ELR (cell line): Measurements from ENCODE around the gene RPL31.
"Not testable (repeated sequence)": the region's sequence is repeated elsewhere in the genome, so short reads cannot be mapped to it uniquely, and the experiment has no call there.

Experiments used
- DNase-seq: peaks from one replicate; pipeline ENCODE4 v3.0.0-alpha.2; 2015; ENCODE audit warnings: low read depth

The RPL31 gene

DNA sequence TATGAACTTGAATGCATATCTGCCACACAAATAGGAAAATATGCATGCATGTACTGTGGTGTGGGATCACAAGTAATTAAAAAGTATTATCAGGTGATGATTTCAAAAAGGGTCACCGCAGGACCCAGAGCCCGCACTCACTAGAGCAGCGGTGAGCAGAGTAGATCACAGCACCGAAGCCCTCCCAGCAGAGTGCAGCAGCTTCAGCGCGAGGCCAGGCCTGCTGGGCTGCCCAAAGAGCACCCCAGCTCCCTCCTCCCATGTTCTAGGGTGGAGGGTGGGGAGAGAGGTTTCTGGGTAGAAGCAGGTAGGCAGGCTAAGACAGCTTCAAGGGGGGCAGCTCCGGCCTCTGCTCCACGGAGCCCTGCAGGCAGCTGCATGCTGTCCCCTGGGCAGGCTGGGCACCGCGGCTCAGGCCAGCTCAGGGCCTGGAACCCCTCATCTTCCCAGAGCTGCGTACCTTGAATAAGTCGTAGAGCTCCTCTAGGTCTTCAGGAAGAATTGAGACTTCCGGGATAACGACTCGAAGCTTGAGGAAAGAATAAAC lies 24.9 kb downstream of the RPL31 start:
- no peak for DNase-seq

DNA sequence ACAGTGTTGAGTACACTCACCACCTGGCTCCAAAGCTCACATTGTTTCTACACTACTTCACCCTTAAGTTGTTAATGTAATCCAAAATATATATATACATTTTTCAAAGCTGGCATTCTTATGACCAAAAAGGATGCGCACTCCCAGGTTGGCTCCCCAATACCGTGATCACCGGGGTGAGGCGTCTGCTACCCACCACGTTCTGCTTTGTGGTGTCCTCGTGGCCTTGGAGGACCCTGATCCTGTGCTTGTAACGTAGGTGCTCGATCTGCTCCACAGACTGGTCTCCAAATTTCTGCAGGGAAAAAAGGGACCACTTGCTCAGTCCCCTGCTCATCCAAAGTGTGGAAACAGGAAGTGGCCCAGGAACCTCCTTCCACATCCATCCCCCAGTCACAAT lies 25.8 kb downstream of the RPL31 start:
- no peak for DNase-seq

DNA sequence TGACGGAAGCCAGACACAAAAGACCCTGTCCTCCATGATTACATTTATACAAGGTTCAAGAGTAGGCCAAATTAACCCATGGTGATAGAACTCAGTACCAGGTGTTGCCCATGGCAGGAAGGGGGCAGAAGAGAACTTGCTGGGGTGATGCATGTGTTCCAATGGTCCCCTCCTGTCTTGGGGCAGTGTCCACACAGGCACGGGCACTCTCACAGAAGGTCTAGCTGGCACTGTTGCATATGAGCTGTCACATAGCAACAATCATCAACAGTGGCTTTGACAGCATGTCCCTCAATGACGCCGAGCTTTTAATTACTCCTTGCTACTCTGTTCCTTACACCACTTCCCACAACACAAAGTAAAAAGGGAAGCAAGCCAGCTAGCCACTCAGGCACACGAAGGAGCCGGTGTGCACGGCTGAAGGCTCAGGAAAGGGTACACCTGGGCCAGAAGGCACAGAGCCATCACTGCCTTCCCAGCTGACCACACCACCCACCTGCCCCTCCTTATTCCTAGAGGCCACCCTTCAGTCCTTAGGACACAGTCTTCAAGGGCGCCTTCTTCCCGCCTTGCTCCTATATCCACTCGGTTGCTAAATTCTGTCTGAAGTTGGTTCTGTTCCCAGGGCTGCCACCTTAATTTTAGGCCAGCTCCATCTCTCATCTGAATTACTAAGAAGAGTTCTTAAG lies 28.9 kb downstream of the RPL31 start:
- DNase-seq: no peak

DNA sequence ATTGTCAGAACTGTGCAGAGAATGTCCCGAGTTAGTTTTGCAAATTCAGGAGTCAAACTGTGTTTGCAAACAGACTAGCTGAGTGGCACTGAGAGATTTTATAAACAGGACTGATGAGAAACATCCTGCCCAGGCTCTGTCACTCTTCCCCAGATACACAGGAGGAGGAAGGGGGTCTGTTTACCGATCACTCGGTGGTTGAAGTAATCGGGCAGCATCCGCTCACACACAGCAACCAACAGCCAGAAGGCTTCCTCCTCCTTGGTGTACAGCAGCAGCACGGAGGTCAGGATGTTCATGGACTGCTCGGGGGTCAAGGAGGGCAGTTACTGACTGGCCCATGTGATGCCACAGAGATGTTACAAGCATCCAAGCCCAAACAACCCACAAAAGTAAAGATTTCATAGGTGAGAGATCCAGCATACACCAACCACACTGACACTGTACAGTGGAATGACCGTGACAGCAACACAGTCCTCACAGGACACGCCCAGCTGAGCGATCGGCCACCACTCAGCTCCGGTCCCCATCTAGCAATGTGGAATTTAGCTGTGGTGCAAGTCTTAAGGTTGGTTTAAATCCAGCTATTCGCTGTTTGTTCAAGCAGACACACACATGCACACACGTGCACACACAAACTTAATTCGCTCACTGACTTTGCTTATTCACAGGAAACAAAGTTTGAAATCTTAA lies 30.1 kb downstream of the RPL31 start:
- no peak for DNase-seq

DNA sequence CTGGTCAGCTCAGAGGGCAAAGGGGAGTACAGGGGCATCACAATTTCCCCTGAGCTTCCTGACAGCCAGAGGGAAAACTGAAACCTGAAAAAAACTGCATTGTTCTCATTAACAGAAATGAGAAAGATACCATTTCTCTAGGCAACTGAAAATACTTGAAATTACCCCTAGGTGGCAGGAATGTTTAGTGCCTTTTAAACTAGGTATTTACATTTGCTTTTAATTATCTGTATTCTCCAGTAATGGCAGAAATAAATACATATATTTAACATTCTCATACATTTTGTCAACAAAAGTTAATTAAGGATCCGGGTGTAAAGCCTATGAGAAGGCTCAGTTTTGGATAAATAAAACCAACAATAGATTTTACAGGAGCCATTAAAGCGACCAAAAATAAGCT lies 34.5 kb downstream of the RPL31 start:
- peak; percentile 63 for DNase-seq

DNA sequence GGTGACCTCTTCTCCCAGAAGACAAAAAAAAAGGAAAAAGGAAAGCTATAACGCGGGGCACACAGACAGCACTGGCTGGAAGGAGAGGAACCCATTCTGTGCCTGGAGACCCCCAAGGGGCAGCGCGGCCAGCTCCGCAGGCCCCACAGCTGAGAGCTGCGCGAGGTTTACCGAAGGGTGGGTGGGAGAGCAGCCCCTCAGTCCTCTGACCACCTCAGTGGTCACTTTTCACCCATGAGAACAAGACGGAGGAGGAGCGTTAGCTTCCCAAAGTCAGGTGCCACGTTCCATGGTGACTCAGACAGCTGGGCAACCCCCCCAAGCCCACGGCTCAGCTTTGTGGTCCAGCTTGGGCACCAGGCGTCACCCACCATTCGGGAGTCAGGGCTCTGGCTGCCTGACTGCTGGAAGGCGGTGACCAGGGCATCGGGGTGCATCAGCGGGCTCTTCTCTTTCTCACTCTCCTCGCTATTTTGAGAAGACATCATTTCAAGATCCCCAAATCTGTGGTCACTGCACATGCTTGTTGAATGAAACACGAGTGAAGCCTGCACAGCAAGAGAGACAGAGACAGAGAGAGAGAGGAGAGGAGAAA lies 35.2 kb downstream of the RPL31 start:
- DNase-seq: no peak

DNA sequence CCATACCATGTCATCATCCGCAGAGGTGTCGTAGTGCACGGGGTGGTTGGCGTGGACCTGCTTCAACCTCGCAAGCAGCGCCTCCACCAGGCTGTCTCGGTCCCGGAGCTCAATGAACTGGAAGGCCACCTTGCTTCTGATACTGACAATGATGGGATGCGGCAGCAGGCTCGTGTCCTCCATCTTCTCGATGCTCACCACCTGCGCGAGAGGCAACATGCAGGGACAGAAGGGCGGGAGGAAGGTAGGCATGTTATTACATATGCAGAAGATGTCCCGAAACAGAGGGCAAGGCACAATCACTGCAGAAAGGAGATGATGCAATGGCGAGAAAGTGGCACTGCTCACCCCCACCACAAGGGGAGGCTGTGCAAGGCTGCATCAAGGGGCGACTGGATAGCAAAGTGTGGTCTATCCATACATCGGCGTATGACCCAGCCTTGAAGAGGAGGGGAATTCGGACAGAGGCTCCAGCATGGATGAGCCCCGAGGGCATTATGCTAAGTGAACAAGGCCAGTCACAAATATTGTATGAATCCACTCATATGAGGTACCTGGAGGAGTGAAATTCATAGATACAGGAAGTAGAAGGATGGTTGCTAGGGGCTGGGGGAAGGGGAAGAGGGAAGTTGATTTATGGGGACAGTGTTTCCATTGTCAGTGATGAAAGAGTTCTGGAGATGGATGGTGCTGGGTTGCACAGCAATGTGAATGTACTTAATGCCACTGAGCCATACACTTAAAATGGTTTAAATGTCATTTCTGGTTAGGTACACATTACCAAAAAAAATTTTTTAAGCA lies 36.6 kb downstream of the RPL31 start:
- peak; percentile 51 for DNase-seq

DNA sequence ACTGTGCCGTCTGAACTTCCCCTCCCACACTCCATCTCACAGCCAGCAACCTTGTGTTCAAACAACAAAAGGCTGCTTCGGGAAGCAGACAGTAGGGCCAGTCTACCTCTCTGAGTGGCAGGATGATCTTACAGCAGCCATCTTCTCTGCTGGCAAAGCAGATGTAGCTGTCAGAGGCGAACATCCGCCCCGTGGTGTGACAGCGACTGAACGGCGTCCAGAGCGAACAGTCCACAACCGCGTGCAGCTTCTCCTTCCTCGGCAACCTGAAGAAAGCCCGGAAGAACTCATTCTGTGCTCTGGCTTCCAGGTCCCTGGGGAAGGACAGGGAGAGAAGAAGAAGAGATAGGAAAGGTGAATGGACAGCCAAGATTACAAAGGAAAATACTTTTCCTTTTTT lies 38.0 kb downstream of the RPL31 start:
- DNase-seq: no peak

DNA sequence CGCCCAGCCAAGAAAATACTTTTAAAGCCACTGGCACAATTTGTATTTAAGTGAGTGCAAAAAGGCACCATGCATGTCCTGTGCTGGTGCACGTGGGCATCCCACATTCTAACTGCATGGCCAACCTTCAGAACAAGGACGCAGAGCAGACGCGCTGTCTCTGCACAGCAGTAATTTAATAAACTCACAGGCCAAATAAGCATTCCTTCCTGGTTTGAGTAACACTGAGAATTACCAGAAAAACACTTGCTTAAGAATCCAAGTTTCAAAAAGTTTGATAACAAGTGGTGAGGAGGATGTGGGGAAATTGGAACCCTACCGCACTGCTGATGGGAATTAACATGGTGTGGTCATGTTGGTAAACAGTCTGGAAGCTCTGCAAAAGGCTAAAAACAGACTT lies 38.7 kb downstream of the RPL31 start:
- DNase-seq: no peak

DNA sequence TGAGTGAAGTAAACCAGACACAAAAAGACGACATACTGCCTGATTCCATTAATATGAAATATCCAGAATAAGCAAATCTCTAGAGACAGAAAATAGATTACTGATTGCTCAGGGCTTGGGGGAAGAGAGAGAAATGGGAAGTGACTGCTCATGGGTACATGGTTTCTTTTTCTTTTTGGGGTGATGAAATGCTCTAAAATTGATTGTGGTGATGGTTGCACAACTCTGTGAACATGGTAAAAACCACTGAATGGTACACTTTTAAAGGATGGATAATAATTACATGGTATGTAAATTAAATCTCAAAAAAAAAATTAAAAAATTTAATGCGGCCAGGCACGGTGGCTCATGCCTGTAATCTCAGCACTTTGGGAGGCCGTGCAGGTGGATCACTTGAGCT lies 39.3 kb downstream of the RPL31 start:
- no peak for DNase-seq

DNA sequence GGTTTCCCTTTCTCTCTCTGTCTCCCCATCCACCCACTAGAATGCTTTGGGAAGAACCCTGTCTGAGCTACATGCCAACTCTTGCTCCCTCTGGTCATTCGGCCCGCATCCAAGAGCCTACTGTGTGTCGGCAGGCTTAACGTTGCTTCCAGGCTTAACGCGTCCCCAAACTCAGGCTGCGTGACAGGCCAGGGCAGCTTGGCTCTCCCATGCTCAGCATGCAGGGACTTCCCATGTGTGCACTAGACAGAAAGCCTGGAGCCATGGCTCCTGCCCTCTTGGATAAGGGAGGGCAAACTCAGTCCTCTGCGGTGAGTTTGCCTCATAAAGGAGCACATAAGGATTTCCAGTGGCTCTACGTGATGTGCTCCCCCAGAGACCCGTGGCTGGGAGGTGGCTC lies 43.2 kb downstream of the RPL31 start:
- no peak for DNase-seq

DNA sequence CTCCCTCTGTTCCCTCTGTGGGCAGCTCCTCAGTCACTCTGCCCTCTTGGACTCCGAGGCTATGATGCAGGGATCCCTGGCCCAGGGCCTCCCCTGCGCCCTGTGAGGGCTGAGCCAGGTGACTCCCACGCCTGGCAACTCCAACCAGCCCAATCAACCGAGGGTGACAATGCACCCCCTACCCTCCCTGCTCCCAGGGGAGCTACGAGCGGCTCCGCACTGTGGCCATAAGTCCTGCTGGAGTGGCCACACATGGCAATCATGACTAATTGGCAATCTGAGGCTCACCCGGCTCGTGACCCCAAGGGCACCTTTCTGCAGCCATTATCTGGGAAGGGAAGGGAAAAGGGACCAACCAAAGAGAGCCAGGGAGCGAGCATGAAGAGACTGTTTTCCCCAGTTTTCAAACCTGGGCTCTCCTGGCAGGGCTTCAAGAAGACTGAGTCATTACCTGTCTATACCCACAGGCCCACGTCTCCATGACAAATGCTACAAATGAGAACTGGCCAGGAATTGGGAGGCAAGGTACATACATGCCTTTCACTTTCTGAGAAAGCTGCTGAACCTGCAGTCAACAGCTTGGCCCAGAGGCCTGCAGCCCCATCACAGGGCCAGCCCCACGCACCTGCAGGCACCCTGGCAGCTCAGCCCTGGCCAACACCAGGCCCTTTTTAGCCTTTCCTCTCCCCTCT lies 45.1 kb downstream of the RPL31 start:
- peak; percentile 57 for DNase-seq

DNA sequence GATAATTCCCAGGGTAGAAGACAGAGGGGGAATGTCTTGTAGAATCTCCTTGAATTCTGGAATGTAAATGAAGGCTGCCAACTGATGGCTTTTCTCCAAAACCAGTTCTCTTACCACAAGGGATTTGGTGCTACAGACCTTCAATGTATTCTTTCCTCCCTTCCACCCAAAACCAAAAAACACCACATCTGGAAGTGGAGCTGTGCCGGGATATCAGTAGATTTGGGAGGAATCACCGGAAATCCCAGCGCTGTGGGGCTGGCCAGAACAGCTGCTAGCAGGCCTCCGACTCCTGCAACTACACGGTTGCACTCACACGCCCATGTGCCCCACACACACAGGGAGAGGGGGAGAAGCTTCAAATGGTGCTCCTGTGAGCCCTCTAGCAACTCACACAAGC lies 45.7 kb downstream of the RPL31 start:
- no peak for DNase-seq

DNA sequence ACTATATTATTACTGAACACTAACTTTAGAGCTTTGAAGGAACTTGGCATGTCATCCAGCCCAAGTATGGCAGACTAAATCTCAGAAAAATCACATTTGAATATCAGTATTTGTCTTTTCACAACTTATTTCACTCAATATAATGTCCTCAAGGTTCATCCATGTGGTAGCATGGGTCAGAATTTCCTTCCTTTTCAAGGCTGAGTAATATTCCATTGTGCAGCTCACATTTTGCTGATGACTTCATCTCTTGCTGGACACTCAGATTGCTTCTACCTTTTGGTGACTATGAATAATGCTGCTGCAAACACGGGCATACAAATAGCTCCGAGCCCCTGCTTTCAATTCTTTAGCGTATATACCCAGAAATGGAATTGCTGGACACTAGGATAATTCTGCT lies 46.7 kb downstream of the RPL31 start:
- DNase-seq: no peak

DNA sequence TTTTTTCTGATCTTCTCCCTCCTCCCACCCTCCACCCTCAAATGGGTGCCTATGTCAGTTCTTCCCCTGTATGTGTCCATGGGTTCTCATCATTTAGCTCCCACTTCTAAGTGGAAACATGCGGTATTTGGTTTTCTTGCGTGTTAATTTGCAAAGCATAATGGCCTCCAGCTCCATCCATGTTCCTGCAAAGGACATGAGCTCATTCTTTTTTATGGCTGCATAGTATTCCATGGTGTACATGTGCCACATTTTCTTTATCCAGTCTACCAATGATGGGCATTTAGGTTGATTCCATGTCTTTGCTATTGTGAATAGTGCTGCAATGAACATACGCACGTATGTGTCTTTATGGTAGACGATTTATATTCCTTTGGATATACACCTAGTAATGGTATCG lies 48.8 kb downstream of the RPL31 start:
- DNase-seq: not testable (repeated sequence)

DNA sequence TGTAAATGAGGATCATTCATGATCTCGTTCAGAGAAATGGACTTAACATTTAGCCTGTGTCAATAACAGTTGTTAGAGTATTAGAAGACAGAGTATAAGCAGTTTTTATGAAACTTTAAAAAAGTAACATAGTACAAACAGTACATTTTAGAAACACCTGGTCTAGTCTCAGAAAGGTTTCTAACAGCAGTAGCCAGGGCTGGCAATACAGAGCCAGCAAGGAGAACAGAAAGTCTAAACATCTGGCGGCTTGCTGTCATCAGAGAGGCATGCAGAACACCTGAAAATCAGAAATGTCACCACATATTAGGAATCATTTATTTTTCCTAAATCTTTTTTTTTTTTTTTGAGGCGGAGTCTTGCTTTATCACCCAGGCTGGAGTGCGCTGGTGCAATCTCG lies 50.1 kb downstream of the RPL31 start:
- no peak for DNase-seq

DNA sequence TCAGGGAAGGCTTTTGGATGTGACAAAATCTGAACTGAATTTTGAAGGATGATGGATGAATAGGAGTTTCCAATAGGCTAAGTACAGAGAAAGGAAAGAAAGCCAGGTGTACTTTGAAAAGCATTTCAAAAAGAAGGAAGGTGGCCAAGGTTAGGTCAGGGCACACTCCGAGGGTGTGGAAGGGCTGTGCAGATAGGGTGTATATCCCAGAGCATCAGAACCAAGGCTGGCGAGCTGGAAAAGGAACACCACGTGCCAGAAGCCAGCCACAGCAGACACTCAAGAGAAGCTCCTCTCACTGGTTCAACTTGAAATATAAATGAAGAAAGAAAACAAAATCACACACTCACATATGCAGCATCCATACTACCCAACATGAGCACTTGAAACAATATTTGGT lies 51.0 kb downstream of the RPL31 start:
- DNase-seq: no peak
